Raji (cell line): ENCODE results near the gene PDRG1.

Experiments
- POLR2A ChIP-seq: IDR thresholded peaks from 2 replicates; pipeline ENCODE4 v1.6.1; 2011; ENCODE audit warnings: low read depth, low read length, control low read depth; ENCODE audit not compliant: insufficient read depth

Gene PDRG1

GRCh38 chr20:31920275-31920855 is 31.5 kb downstream of the PDRG1 start:
- no peak for TF ChIP-seq POLR2A

DNA sequence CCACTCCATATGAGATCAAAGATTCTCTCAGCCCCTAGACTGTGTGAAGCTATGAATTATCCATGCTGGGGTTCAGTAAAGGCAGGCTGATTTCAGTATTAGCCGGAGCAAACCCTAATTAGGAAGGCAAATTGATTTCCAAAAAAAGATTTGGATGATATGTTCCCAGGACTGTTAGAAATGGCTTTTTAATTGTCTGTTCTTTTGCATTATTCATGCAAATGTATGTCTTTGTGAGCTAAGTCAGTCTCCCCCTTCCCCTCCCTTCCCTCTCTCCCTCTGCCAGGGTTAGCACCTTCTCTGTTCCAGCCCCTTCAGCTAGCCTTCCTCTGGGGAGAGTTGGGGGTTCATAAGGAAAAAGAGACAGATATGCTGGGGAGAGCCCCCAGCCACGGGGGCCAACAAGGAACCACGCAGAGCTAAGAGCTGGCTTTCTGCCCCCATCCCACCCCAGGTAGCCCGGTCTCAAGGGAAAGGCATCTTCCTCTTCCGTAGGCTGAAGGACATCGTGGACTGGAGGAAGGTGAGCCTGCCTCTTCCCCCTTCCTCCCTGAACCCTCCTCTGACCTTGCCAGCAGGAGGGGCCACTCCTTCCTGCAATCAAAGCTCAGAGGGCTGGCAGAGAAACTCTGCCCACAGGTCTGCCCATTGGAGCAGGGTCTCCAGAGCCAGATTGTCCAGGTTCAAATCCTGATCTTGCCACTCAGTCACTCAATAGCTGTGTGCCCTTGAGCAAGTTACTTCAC is 32.3 kb downstream of the PDRG1 start:
- TF ChIP-seq POLR2A: no peak

DNA sequence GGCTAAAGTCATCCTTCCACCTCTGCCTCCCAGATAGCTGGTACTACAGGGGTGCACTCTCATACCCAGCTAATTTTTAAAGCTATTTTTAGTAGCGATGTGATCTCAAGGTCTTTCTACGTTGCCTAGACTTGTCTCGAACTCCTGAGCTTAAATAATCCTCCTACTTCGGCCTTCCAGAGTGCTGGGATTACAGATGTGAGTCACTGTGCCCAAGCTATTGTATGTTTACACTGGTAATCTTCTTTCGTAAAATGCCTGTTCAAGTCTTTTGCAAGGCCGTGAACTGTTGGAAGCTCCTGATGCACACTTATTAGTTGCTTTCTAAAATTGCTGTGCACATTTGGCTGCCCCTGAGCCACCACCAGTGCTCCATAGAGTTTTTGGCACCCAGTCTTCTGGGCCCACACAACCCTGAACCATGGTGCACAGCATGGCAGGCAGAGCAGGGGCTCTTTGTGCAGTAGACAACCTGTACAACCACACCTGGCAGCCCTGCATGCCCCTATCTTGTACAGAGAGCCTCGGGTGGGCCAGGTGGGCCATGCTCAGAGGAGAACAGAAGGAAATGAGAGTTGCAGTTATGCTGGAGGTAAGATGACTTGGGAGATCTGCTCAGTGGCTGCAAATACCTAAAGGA is 33.3 kb downstream of the PDRG1 start:
- TF ChIP-seq POLR2A: no peak

- no peak for TF ChIP-seq POLR2A
Measured at GRCh38 chr20:31916708-31917107, 35.1 kb downstream of the PDRG1 start.

GRCh38 chr20:31915491-31916280 is 36.2 kb downstream of the PDRG1 start:
- TF ChIP-seq POLR2A: no peak

- no peak for TF ChIP-seq POLR2A
Measured at GRCh38 chr20:31914170-31914569, 37.7 kb downstream of the PDRG1 start.

DNA sequence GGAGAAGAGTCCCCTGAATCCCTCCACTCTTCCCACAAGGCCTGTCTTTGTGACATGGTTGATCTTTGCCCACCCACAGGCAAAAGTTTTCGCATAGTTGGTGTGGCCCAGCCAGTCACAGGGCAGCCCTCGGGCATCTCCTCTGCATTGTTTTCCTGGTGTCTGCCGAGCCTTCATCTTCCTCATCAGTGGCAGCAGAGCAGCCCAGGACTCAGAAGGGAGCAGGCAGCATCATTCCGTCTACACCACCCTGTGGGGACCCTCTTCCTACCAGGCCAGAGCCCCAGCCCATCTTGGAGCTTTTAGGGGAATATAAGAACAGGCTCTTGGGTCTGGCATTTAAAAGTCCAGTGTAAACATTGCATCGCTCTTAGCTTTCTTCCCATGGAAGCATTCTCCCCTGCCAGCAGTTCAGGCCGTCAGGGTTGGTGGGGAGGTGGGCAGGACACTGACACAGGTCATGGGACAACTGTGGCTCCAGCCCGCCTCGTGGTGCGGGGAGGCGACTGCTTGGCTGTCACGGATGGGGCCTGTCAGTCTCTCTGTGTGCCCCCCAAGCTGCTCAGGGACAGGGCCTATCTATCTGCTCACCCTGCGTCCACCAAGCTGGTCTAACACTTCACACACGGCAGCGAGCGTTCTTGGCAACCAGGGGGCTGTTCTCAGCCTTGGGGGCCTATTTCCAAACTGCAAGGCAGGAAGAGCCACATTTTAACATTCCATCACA is 38.3 kb downstream of the PDRG1 start:
- no peak for TF ChIP-seq POLR2A

GRCh38 chr20:31910071-31910803 is 41.6 kb downstream of the PDRG1 start:
- no peak for TF ChIP-seq POLR2A

DNA sequence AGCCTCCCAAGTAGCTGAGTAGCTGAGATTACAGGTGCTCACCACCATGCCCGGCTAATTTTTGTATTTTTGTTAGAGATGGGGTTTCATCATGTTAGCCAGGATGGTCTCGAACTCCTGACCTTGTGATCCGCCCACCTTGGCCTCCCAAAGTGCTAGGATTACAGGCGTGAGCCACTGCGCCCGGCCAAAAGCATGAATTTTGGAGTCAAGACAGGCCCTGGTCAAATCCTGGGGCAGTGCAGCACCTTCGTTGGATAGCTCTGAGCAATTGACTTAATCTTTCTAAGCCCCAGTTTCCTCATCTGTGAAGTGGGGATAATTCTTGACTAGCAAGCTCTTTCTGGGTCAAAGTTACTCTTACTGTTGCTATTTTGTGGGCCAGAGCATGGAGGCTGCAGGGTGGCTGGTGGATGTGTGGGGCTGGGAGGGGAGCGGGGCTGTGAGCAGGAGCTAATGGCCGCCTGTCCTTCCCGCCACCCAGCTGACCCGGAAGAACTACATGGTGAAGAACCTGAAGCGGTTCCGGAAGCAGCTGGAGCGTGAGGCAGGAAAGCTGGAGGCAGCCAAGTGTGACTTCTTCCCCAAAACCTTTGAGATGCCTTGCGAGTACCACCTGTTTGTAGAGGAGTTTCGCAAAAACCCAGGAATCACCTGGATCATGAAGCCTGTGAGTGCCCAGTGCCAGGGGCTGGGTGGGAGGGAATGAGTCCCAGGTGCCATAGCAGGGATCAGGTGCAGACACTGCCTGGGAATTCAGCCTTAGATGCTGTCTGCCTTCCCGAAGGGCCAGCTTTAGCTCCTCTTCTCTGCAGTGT is 42.4 kb downstream of the PDRG1 start:
- TF ChIP-seq POLR2A: no peak

- no peak for TF ChIP-seq POLR2A
Measured at GRCh38 chr20:31908424-31908823, 43.4 kb downstream of the PDRG1 start.

GRCh38 chr20:31908016-31908415 is 43.8 kb downstream of the PDRG1 start:
- no peak for TF ChIP-seq POLR2A

DNA sequence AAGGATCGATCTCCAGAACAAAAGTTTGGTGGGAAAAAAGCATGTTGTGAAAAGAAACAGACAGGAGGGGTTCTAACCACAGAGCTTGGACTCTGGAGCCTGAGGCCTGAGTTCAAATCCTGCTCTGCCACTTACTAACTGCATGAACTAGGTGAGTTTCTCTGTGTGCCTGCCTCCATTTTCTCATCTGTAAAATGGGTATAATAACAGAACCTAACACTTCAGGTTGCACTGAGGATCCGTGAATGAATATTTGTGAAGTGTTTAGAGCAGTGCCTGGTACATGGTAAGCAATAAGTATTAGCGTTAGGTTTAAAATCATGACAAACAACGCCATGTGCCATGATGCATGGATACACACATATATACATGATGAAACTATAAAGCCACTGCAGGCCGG is 44.8 kb downstream of the PDRG1 start:
- TF ChIP-seq POLR2A: no peak

GRCh38 chr20:31906001-31906400 is 45.8 kb downstream of the PDRG1 start:
- no peak for TF ChIP-seq POLR2A

DNA sequence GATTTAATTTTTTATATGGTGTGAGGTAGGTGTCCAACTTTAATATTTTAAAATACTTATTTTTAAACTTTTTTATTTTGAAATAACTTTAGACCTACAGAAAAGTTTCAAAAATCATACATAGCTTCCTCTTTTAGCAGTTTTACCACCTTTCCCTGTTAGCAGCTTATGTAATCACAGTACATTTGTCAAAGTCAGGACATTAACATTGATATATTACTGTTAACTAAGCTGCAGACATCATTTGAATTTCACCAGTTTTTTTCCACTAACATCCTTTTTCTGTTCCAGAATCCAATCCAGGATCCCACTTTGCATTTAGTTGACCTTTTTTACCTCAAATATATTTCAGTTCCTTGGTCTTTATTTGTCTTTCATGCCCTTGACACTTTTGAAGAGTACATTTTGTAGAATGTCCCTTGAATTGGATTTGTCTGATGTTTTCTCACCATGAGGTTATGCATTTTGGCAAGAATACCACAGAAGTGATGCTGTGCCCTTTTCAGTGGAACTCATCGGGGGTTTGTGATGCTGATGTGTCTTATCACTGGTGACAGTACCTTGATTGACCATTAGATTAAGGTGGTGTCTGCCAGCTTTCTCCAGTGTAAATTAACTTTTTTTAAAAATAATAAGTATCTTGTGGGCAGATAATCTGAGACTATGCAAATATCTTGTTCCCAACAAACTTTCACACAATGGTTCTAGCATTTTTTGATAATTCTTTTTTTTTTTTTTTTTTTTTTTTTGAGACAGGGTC is 48.0 kb downstream of the PDRG1 start:
- no peak for TF ChIP-seq POLR2A
